ENCODE data around the gene FYCO1. TPM values are rescaled to one million over a fixed set of nuclear protein-coding genes. Genes with fewer than 3 reads are reported as not detected.

The FYCO1 gene
- polyA plus RNA-seq, 1 donor (not counting 4 experiments of a cell fraction or from before 2014, with no cell fraction given) = 6.1 TPM

DNA sequence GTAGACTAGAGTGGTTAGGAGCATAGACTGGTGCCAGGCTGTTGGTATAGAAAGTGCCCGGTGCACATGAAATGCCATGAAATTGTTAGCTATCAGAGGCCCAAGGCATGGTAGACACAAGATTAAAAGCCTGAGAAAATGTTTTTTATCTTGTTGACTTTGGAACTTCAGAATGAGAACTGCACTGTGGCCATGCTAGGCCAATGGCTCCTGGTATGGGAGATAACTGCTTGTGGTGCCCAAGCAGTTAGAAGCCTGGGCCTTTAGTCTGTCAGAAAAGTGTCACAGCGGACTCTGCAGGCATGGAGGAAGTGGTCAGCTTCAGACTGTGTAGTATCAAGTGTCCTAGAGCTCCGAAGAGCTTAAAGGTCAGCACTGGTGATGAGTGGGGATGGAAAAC, 11.9 kb downstream of the FYCO1 start:
- DNase-seq (ENCODE audit: low read depth, low spot score) (no peak), FAIRE-seq (no peak)
- no peaks in the 10 kb centered on the region for H4K20me1 ChIP-seq (ENCODE audit: control insufficient read depth, extremely low read depth, insufficient read depth, low read length)
- H3K9me1 ChIP-seq (ENCODE audit: control insufficient read depth, extremely low read depth, insufficient read depth, low read length) = peaks cover 2% of the 10 kb centered on the region
- no peak overlapping the region for H3K9ac ChIP-seq (ENCODE audit: control insufficient read depth, extremely low read depth, insufficient read depth, low read length)
- H3K4me1 ChIP-seq (ENCODE audit: control insufficient read depth, extremely low read depth, insufficient read depth, low read length) = peaks cover 16% of the 10 kb centered on the region
- peaks cover 9 to 12% of the 10 kb centered on the region in 2 experiments for H3K36me3 ChIP-seq (ENCODE audit: control insufficient read depth in 2 of 2, extremely low read depth in 1 of 2, insufficient read depth in 2 of 2, low read length in 2 of 2)
- H3K4me2 ChIP-seq (ENCODE audit: control insufficient read depth, extremely low read depth, insufficient read depth, low read depth, low read length) = no peak overlapping the region
- no peak overlapping the region for H3K4me3 ChIP-seq (ENCODE audit: control insufficient read depth in 2 of 3, extremely low read depth in 1 of 3, insufficient read depth in 2 of 3, low read depth in 1 of 3, low read length in 3 of 3)
- peaks cover 2% of the 10 kb centered on the region for H3K79me2 ChIP-seq (ENCODE audit: control insufficient read depth, insufficient read depth, low read length)
- TF ChIP-seq CTCF (optimal IDR thresholded peaks at IDR 0.05 in 1 of 3, IDR thresholded peaks at IDR 0.05 in 1 of 3, conservative IDR thresholded peaks at IDR 0.05 in 1 of 3; ENCODE audit: extremely low read depth in 1 of 3, insufficient read depth in 2 of 3, low read length in 3 of 3) = no peak
- no peak for TF ChIP-seq EZH2 (IDR thresholded peaks at IDR 0.05; ENCODE audit: low read length)
- H3K27ac ChIP-seq (ENCODE audit: control insufficient read depth, insufficient read depth, low read length) = no peak overlapping the region
- no peaks in the 10 kb centered on the region for H3K27me3 ChIP-seq (ENCODE audit: control insufficient read depth, extremely low read depth, insufficient read depth, low read length)
- dilution Hi-C loops (cut with MboI; ENCODE audit: extremely low pct_ligation_motif_present, low sequenced_read_pairs) = no loop called here
- no peak overlapping the region for H2AFZ ChIP-seq (ENCODE audit: control insufficient read depth, low read length)
- H3K9me3 ChIP-seq (ENCODE audit: control insufficient read depth, low read depth, low read length) = no peaks in the 10 kb centered on the region

DNA sequence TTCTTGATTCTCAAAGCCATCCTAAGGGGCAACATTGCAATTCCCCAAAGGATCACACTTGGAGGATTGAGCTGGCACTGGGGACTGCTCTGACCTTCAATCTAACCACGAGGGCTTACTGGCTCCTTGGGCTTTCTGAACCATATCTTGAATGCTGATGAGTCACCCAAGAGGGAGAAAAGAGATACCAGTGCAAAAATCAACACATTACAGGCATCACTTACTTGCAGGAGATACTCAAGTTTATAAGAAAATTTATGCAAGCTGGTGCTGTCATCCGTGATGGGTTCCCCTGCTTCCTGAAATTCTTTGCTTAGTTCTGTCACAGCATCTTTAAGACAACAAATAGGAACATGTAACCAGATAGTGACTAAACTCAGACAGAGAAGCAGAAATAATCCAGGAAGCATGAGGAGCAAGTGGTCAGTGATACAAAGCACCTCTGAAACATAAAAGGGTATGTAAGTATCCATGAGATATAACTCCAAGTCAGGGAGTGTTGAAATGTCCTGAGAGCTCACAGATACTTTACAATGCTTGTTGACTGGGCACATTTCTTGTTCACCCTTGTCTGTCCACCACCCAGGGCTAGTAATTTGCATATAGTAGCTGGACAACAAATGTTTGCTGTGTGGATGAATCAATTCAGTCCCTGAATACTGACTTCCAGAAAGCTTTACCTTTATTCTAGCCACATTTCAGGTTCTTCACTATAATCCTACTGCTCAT, 14.1 kb downstream of the FYCO1 start:
- Histone ChIP-seq H3K4me1 (ENCODE audit: control insufficient read depth, extremely low read depth, insufficient read depth, low read length) (peaks cover 4% of the 10 kb centered on the region), H3K27ac (ENCODE audit: control insufficient read depth, insufficient read depth, low read length) (no peak overlapping the region), H3K4me2 (ENCODE audit: control insufficient read depth, extremely low read depth, insufficient read depth, low read depth, low read length) (no peak overlapping the region), H4K20me1 (ENCODE audit: control insufficient read depth, extremely low read depth, insufficient read depth, low read length) (no peaks in the 10 kb centered on the region), H3K36me3 (ENCODE audit: control insufficient read depth in 2 of 2, extremely low read depth in 1 of 2, insufficient read depth in 2 of 2, low read length in 2 of 2) (peaks cover 9 to 14% of the 10 kb centered on the region in 2 experiments), H3K27me3 (ENCODE audit: control insufficient read depth, extremely low read depth, insufficient read depth, low read length) (no peaks in the 10 kb centered on the region), H3K4me3 (ENCODE audit: control insufficient read depth in 2 of 3, extremely low read depth in 1 of 3, insufficient read depth in 2 of 3, low read depth in 1 of 3, low read length in 3 of 3) (no peak overlapping the region), H3K9me1 (ENCODE audit: control insufficient read depth, extremely low read depth, insufficient read depth, low read length) (peaks cover 2% of the 10 kb centered on the region), H3K79me2 (ENCODE audit: control insufficient read depth, insufficient read depth, low read length) (no peaks in the 10 kb centered on the region), H2AFZ (ENCODE audit: control insufficient read depth, low read length) (no peak overlapping the region), H3K9me3 (ENCODE audit: control insufficient read depth, low read depth, low read length) (no peaks in the 10 kb centered on the region), H3K9ac (ENCODE audit: control insufficient read depth, extremely low read depth, insufficient read depth, low read length) (no peak overlapping the region)
- DNase-seq (ENCODE audit: low read depth, low spot score) (no peak), FAIRE-seq (no peak)
- dilution Hi-C loops (cut with MboI; ENCODE audit: extremely low pct_ligation_motif_present, low sequenced_read_pairs) = no loop called here
- TF ChIP-seq EZH2 (IDR thresholded peaks at IDR 0.05; ENCODE audit: low read length) = no peak
- TF ChIP-seq CTCF (optimal IDR thresholded peaks at IDR 0.05 in 1 of 3, IDR thresholded peaks at IDR 0.05 in 1 of 3, conservative IDR thresholded peaks at IDR 0.05 in 1 of 3; ENCODE audit: extremely low read depth in 1 of 3, insufficient read depth in 2 of 3, low read length in 3 of 3) = no peak
